ENCODE data around the gene IL22RA1.

Gene IL22RA1

DNA sequence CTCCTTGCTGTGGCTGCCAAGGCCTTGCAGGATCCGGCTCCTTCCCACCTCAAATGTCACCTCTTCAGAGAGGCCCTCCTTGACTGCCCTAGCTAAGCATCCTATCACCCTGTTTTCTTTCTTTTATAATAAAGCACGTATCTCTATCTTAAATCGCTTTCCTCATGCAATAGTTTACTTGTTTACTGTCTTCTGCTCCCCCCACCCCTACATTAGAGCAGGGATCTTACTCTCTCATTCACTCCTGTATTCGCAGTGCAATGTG lies 67.4 kb downstream of the IL22RA1 start:
- no peaks in the 10 kb centered on the region for H3K79me2 ChIP-seq (ENCODE audit: control insufficient read depth, insufficient read depth, low read length)
- no peak overlapping the region for H3K4me3 ChIP-seq (ENCODE audit: low read length)
- WGBS (ENCODE audit: extremely low coverage, insufficient coverage, low lambda C conversion rate) = no CpG with 5 or more reads among the region's 4 CpGs
- no peaks in the 10 kb centered on the region for H3K36me3 ChIP-seq (ENCODE audit: control insufficient read depth, insufficient read depth, low read length)
- no peak overlapping the region for H3K18ac ChIP-seq (ENCODE audit: low read length)
- H2BK120ac ChIP-seq (ENCODE audit: low read depth, low read length) = no peak overlapping the region
- no peak overlapping the region for H2AK5ac ChIP-seq (ENCODE audit: low read length)
- no peak overlapping the region for H2BK5ac ChIP-seq (ENCODE audit: low read length)
- no peak overlapping the region for H3K56ac ChIP-seq (ENCODE audit: low read length)
- no peak overlapping the region for H3K27ac ChIP-seq (ENCODE audit: low read depth, low read length)
- no peak for DNase-seq
- H3K4me1 ChIP-seq (ENCODE audit: control insufficient read depth, low read depth, low read length) = no peaks in the 10 kb centered on the region
- H2BK15ac ChIP-seq (replicated peaks; ENCODE audit: low read depth) = no peak overlapping the region
- H3K4ac ChIP-seq (ENCODE audit: low read depth, low read length) = no peak overlapping the region
- H4K5ac ChIP-seq (ENCODE audit: low read length) = no peak overlapping the region
- H4K8ac ChIP-seq (ENCODE audit: low read depth, low read length) = no peak overlapping the region
- no peak overlapping the region for H3K4me2 ChIP-seq (ENCODE audit: low read length)
- no peaks in the 10 kb centered on the region for H3K79me1 ChIP-seq (ENCODE audit: low read length)
- no peaks in the 10 kb centered on the region for H3K27me3 ChIP-seq (ENCODE audit: insufficient read depth, low read length, poor library complexity)
- no peak overlapping the region for H3K9ac ChIP-seq (ENCODE audit: low read length)
- no peak overlapping the region for H3K23ac ChIP-seq (ENCODE audit: low read length)

DNA sequence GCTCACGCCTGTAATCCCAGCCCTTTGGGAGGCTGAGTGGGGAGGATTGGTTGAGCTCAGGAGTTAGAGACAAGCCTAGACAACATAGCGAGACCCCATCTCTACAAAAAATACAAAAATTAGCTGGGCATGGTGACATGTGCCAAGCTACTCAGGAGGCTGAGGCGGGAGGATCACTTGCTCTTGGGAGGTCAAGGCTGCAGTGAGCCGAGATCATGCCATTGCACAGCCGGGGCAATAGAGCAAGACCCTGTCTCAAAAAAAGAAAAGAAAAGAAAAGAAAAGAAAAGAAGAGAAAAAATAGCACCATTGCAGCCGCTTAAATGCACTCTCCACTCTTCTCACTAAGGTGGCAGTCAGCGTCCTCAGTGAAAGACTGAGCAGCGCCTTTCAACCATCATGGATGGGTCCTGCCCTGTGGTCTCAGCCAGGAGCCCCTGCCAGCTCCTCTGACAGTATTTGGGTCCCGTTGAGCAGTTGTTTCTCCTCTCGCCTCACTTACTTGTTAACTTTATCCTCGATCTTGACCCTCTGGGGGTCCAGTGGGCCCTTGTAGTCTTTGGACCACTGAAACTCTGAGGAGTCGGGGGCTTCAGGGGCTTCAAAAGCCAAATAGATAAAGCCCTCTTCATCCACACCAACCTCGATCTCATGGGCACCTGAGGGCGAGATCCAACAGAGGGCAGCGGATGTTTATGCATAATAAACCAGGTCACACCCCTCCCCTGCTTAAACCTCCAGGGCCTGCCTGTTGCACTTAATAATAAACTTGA lies 67.9 kb downstream of the IL22RA1 start:
- no peak overlapping the region for H2AK5ac ChIP-seq (ENCODE audit: low read length)
- no peak overlapping the region for H3K23ac ChIP-seq (ENCODE audit: low read length)
- H3K18ac ChIP-seq (ENCODE audit: low read length) = no peak overlapping the region
- H3K4me3 ChIP-seq (ENCODE audit: low read length) = no peak overlapping the region
- H3K27ac ChIP-seq (ENCODE audit: low read depth, low read length) = no peak overlapping the region
- H2BK15ac ChIP-seq (replicated peaks; ENCODE audit: low read depth) = no peak overlapping the region
- no peaks in the 10 kb centered on the region for H3K36me3 ChIP-seq (ENCODE audit: control insufficient read depth, insufficient read depth, low read length)
- H3K4ac ChIP-seq (ENCODE audit: low read depth, low read length) = no peak overlapping the region
- H2BK120ac ChIP-seq (ENCODE audit: low read depth, low read length) = no peak overlapping the region
- no peaks in the 10 kb centered on the region for H3K79me2 ChIP-seq (ENCODE audit: control insufficient read depth, insufficient read depth, low read length)
- no peaks in the 10 kb centered on the region for H3K79me1 ChIP-seq (ENCODE audit: low read length)
- WGBS (ENCODE audit: extremely low coverage, insufficient coverage, low lambda C conversion rate) = no CpG with 5 or more reads among the region's 15 CpGs
- no peak overlapping the region for H2BK5ac ChIP-seq (ENCODE audit: low read length)
- no peak overlapping the region for H3K4me2 ChIP-seq (ENCODE audit: low read length)
- H3K27me3 ChIP-seq (ENCODE audit: insufficient read depth, low read length, poor library complexity) = no peaks in the 10 kb centered on the region
- H3K9ac ChIP-seq (ENCODE audit: low read length) = no peak overlapping the region
- no peak overlapping the region for H4K5ac ChIP-seq (ENCODE audit: low read length)
- no peaks in the 10 kb centered on the region for H3K4me1 ChIP-seq (ENCODE audit: control insufficient read depth, low read depth, low read length)
- no peak for DNase-seq
- H4K8ac ChIP-seq (ENCODE audit: low read depth, low read length) = no peak overlapping the region
- H3K56ac ChIP-seq (ENCODE audit: low read length) = no peak overlapping the region

DNA sequence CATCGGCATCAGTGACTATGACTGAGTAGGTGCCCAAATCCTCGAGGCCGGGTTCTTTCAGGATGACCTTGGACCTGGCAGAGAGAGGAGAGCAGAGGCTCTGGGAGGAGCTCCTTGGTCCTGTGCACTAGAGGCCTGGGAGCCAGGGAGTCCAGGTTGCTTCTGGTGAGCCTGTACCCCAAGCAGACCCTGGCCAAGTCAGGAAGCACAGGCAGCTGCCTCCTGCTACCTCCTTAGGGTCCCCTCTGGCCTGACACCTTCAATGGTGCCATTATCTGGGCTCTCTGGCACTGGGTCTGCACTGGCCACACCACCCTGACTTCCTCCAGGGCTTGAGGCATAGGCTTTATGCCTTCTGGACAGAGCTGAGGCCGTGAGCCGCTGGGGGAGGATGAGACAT lies 68.7 kb downstream of the IL22RA1 start:
- Histone ChIP-seq H3K4me1 (ENCODE audit: control insufficient read depth, low read depth, low read length) (no peaks in the 10 kb centered on the region), H3K4ac (ENCODE audit: low read depth, low read length) (no peak overlapping the region), H3K4me2 (ENCODE audit: low read length) (no peak overlapping the region), H4K5ac (ENCODE audit: low read length) (no peak overlapping the region), H3K36me3 (ENCODE audit: control insufficient read depth, insufficient read depth, low read length) (no peaks in the 10 kb centered on the region), H3K27me3 (ENCODE audit: insufficient read depth, low read length, poor library complexity) (no peaks in the 10 kb centered on the region), H3K56ac (ENCODE audit: low read length) (no peak overlapping the region), H2BK5ac (ENCODE audit: low read length) (no peak overlapping the region), H2BK15ac (replicated peaks; ENCODE audit: low read depth) (no peak overlapping the region), H3K79me1 (ENCODE audit: low read length) (no peaks in the 10 kb centered on the region), H4K8ac (ENCODE audit: low read depth, low read length) (no peak overlapping the region), H3K23ac (ENCODE audit: low read length) (no peak overlapping the region), H3K27ac (ENCODE audit: low read depth, low read length) (no peak overlapping the region), H2AK5ac (ENCODE audit: low read length) (no peak overlapping the region), H3K79me2 (ENCODE audit: control insufficient read depth, insufficient read depth, low read length) (no peaks in the 10 kb centered on the region), H3K18ac (ENCODE audit: low read length) (no peak overlapping the region), H3K9ac (ENCODE audit: low read length) (no peak overlapping the region), H3K4me3 (ENCODE audit: low read length) (no peak overlapping the region), H2BK120ac (ENCODE audit: low read depth, low read length) (no peak overlapping the region)
- DNase-seq = no peak
- no CpG with 5 or more reads among the region's 5 CpGs for WGBS (ENCODE audit: extremely low coverage, insufficient coverage, low lambda C conversion rate)

DNA sequence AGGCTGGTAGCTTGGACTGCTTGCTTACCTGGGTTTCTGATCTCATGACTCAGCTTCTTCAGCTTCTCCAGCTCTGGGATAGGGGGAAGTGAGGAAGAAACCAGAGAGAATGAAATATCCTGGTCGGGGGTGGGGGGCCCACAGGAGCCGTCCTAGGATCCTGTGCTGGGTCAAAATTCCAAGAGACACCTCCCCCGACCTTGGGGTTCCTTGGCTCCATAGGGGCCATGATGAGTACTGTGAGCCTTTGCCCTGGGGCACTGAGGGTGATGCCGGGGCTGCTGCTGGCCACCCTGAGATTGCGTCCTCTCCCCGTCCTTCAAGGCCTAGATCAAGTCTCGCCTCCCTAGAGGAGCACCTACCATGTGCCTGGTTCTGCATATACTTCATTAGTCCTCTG lies 71.0 kb downstream of the IL22RA1 start:
- no peak overlapping the region for H2BK15ac ChIP-seq (replicated peaks; ENCODE audit: low read depth)
- no peak overlapping the region for H3K4ac ChIP-seq (ENCODE audit: low read depth, low read length)
- no peak overlapping the region for H2BK120ac ChIP-seq (ENCODE audit: low read depth, low read length)
- H4K5ac ChIP-seq (ENCODE audit: low read length) = no peak overlapping the region
- peak; percentile 37 for DNase-seq
- H3K4me2 ChIP-seq (ENCODE audit: low read length) = no peak overlapping the region
- H3K27me3 ChIP-seq (ENCODE audit: insufficient read depth, low read length, poor library complexity) = no peaks in the 10 kb centered on the region
- no peak overlapping the region for H3K9ac ChIP-seq (ENCODE audit: low read length)
- H4K8ac ChIP-seq (ENCODE audit: low read depth, low read length) = no peak overlapping the region
- H3K36me3 ChIP-seq (ENCODE audit: control insufficient read depth, insufficient read depth, low read length) = no peaks in the 10 kb centered on the region
- H2BK5ac ChIP-seq (ENCODE audit: low read length) = no peak overlapping the region
- H3K23ac ChIP-seq (ENCODE audit: low read length) = no peak overlapping the region
- H2AK5ac ChIP-seq (ENCODE audit: low read length) = no peak overlapping the region
- no CpG with 5 or more reads among the region's 7 CpGs for WGBS (ENCODE audit: extremely low coverage, insufficient coverage, low lambda C conversion rate)
- H3K27ac ChIP-seq (ENCODE audit: low read depth, low read length) = no peak overlapping the region
- no peaks in the 10 kb centered on the region for H3K79me1 ChIP-seq (ENCODE audit: low read length)
- H3K79me2 ChIP-seq (ENCODE audit: control insufficient read depth, insufficient read depth, low read length) = no peaks in the 10 kb centered on the region
- no peak overlapping the region for H3K56ac ChIP-seq (ENCODE audit: low read length)
- no peak overlapping the region for H3K18ac ChIP-seq (ENCODE audit: low read length)
- H3K4me3 ChIP-seq (ENCODE audit: low read length) = no peak overlapping the region
- no peaks in the 10 kb centered on the region for H3K4me1 ChIP-seq (ENCODE audit: control insufficient read depth, low read depth, low read length)

DNA sequence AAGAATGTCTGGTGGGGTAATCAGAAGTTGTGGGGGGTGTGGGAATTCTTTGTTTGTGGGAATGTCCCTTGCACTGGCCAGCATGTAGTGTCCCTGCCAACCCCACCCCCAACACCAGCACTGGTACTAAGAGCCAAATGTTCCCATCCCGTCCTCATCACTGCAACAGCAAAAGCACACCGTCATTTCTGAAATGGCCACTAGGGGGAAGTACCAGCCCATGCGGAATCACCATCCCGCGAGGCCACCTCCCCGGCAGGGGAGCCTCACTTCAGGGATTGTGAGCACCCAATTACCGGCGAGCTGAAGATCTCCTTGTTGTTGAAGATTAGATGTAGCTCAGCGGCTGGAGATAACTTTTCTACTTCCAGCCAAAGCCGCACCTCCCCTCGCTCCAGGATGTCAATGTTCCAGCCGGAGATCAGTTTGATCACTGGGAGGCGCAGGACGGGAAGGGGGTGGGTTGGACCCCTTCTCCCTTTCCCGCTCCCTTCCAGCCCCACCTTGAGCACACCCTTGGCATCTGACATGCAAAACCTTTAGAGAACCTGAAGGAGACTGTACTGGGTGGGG lies 72.0 kb downstream of the IL22RA1 start:
- DNase-seq = peak; percentile 92
- Histone ChIP-seq H3K9ac (ENCODE audit: low read length) (peak overlapping the region; percentile 43), H3K4me1 (ENCODE audit: control insufficient read depth, low read depth, low read length) (no peaks in the 10 kb centered on the region), H3K23ac (ENCODE audit: low read length) (no peak overlapping the region), H2BK5ac (ENCODE audit: low read length) (no peak overlapping the region), H3K27me3 (ENCODE audit: insufficient read depth, low read length, poor library complexity) (no peaks in the 10 kb centered on the region), H2AK5ac (ENCODE audit: low read length) (no peak overlapping the region), H2BK15ac (replicated peaks; ENCODE audit: low read depth) (no peak overlapping the region), H3K18ac (ENCODE audit: low read length) (no peak overlapping the region), H4K5ac (ENCODE audit: low read length) (no peak overlapping the region), H4K8ac (ENCODE audit: low read depth, low read length) (no peak overlapping the region), H3K4me3 (ENCODE audit: low read length) (no peak overlapping the region), H3K27ac (ENCODE audit: low read depth, low read length) (no peak overlapping the region), H3K79me2 (ENCODE audit: control insufficient read depth, insufficient read depth, low read length) (no peaks in the 10 kb centered on the region), H3K79me1 (ENCODE audit: low read length) (no peaks in the 10 kb centered on the region), H2BK120ac (ENCODE audit: low read depth, low read length) (no peak overlapping the region), H3K36me3 (ENCODE audit: control insufficient read depth, insufficient read depth, low read length) (no peaks in the 10 kb centered on the region), H3K4me2 (ENCODE audit: low read length) (peak overlapping the region; percentile 39), H3K56ac (ENCODE audit: low read length) (peak overlapping the region; percentile 68), H3K4ac (ENCODE audit: low read depth, low read length) (no peak overlapping the region)
- no CpG with 5 or more reads among the region's 15 CpGs for WGBS (ENCODE audit: extremely low coverage, insufficient coverage, low lambda C conversion rate)

DNA sequence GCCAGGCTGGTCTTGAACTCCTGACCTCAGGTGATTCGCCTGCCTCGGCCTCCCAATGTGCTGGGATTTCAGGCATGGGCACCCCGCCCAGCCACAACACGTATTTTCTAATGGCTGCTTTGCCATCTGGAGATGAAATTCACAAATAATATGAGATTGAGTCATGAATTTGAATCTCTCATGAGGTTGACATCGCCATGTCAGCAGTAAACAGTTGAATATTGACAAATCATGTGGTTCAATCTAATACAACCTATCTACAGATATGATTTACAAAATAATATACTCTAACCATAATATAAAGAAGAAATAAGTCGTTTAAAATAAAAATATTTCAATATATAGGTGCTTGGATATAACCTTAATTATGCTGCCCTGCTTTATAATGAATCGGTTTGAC lies 73.1 kb downstream of the IL22RA1 start:
- WGBS (ENCODE audit: extremely low coverage, insufficient coverage, low lambda C conversion rate) = 80% methylated on average over 1 of the region's 7 CpGs
- H3K4me3 ChIP-seq (ENCODE audit: low read length) = no peak overlapping the region

More for the DNA sequence above, 73.1 kb downstream of the IL22RA1 start:
- Histone ChIP-seq H4K5ac (ENCODE audit: low read length) (no peak overlapping the region), H3K23ac (ENCODE audit: low read length) (no peak overlapping the region), H2AK5ac (ENCODE audit: low read length) (no peak overlapping the region), H3K56ac (ENCODE audit: low read length) (no peak overlapping the region), H3K27ac (ENCODE audit: low read depth, low read length) (no peak overlapping the region), H3K18ac (ENCODE audit: low read length) (no peak overlapping the region), H3K4me2 (ENCODE audit: low read length) (no peak overlapping the region), H2BK120ac (ENCODE audit: low read depth, low read length) (no peak overlapping the region), H3K36me3 (ENCODE audit: control insufficient read depth, insufficient read depth, low read length) (no peaks in the 10 kb centered on the region), H3K9ac (ENCODE audit: low read length) (no peak overlapping the region), H3K4ac (ENCODE audit: low read depth, low read length) (no peak overlapping the region), H3K4me1 (ENCODE audit: control insufficient read depth, low read depth, low read length) (no peaks in the 10 kb centered on the region), H3K27me3 (ENCODE audit: insufficient read depth, low read length, poor library complexity) (no peaks in the 10 kb centered on the region), H3K79me1 (ENCODE audit: low read length) (no peaks in the 10 kb centered on the region), H2BK5ac (ENCODE audit: low read length) (no peak overlapping the region), H4K8ac (ENCODE audit: low read depth, low read length) (no peak overlapping the region), H3K79me2 (ENCODE audit: control insufficient read depth, insufficient read depth, low read length) (no peaks in the 10 kb centered on the region), H2BK15ac (replicated peaks; ENCODE audit: low read depth) (no peak overlapping the region)
- DNase-seq = no peak
